ENCODE measurements around the gene TMEM240.

The TMEM240 gene

DNA sequence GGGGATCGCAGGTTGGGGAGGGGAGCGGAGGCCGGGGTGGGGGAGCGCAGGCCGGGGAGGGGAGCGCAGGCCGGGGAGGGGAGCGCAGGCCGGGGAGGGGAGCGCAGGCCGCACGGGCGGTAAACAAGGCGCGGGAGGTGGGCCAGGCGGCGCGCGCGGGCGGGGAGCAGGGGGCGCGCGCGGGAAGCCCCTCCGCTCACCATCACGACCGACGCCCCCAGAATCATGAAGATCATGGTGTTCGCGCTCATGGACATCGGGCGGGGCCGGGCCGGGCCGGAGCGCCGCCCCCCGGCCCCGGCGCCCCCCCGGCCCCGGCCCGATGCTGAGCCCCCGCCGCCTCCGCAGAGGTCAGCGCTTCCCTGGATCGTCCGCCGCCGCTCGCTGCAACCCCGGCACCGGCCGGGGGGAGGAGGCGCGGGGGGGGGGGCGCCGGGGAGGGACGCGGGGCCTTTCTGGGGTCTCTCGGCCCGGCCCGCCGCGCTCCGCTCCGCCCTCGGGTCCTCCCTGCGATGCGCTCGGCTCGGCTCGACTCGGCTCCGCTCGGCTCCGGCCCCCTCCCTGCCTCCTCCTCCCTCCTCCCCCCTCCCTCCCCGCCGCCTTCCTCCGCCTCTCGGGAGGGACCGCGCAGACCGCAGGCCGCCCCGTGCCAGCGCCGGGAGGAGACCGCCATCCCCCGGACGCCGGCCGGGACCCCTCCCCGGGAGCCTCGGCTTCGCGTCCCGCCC, at the start of gene TMEM240:
TMEM240 (minus strand) TSS at position 535 of the 728 bp plus-strand sequence; CDS start at position 257, 278 bp downstream.
- no peaks in the 10 kb centered on the region for H3K27me3 ChIP-seq (ENCODE audit: control insufficient read depth, insufficient read depth, low read length)
- H3K36me3 ChIP-seq (ENCODE audit: control insufficient read depth, insufficient read depth, low read length): peaks cover 46% of the 10 kb centered on the region
- H3K4me1 ChIP-seq (ENCODE audit: control insufficient read depth, insufficient read depth, low read length): peaks cover 4% of the 10 kb centered on the region; the same call in 1 of the 2 replicates
- H3K9me3 ChIP-seq (ENCODE audit: control insufficient read depth, insufficient read depth, low read depth, low read length): no peaks in the 10 kb centered on the region
- H3K9ac ChIP-seq (ENCODE audit: low read length): peak within 1 kb of the TSS; percentile 64
- H3K27ac ChIP-seq (ENCODE audit: low read depth, low read length): peak within 1 kb of the TSS; percentile 29; the same call in 1 of the 2 replicates
- peak within 1 kb of the TSS; percentile 80 for H3K4me3 ChIP-seq (ENCODE audit: low read depth, low read length)

DNA sequence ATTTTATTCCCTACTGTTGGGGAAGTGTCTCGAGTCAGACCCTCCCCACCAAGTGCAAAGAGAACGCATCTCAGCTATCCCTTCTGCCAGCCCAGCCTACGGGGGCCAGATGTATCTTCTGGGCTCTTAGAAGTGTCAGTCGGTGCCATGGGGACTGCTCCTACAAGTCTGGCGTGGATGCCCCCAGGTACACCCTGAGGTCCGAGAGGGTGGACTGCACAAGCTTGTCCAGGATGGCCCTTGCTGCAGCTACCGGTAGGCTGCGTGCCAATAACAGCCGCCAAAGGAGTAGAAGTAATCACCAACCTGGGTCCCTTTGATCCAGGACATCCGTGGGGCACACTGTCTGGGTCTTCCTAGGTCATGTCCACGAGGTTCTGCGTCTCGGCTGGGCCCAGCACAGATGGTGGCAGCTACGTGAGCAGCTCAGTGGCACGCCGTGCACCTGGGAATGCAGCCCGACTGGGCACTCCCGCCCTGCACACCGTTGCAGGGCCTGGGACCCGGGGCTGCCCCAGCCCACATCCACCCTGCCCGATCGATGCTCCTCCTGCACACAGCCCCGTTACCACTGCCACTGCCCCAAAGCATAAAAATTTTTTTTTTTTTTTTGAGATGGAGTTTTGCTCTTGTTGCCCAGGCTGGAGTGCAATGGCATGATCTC, 43.1 kb upstream of the TMEM240 start:
- Histone ChIP-seq H3K9ac (ENCODE audit: low read length) (no peak overlapping the region), H3K9me3 (ENCODE audit: control insufficient read depth, insufficient read depth, low read depth, low read length) (no peaks in the 10 kb centered on the region), H3K27me3 (ENCODE audit: control insufficient read depth, insufficient read depth, low read length) (peaks cover 28% of the 10 kb centered on the region; the same call in 1 of the 2 replicates), H3K36me3 (ENCODE audit: control insufficient read depth, insufficient read depth, low read length) (no peaks in the 10 kb centered on the region), H3K4me3 (ENCODE audit: low read depth, low read length) (no peak overlapping the region), H3K4me1 (ENCODE audit: control insufficient read depth, insufficient read depth, low read length) (no peaks in the 10 kb centered on the region), H3K27ac (ENCODE audit: low read depth, low read length) (no peak overlapping the region)

DNA sequence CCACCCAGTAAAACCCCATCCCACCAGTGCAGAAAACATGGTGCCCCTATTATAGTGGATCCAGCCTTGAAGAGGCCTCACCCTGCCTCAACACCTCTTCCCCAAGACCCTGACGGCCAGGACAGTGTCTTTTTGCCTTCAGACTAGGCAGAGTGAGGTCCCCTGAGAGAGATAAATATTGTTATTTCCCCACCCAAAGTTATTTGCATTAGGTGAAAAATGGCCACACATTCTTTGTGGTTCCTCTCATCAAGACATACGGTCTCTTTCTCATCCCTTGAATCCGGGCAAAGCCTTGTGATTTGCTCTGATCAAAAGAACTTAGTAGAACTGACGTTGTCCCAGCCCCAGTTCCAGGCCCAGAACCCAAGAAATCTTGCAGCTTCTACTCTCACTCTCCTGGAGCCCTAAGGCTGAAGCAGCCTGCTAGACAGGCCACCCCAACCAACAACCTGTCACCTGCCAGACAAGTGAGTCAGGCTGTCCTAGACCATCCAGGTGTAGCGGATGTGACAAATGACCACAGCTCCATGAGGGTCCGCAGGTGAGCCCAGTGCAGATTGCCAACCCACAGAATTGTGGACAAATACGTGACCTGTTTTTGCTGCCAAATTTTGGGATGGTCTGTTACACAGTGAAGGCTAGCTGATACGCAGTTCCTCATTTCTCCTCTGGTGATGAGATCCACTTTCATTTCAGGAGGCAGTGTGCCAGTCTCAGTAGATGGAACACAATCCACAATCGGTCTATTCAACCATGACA, 42.3 kb upstream of the TMEM240 start:
- Histone ChIP-seq H3K4me1 (ENCODE audit: control insufficient read depth, insufficient read depth, low read length) (no peaks in the 10 kb centered on the region), H3K27me3 (ENCODE audit: control insufficient read depth, insufficient read depth, low read length) (peaks cover 29% of the 10 kb centered on the region; the same call in 1 of the 2 replicates), H3K9me3 (ENCODE audit: control insufficient read depth, insufficient read depth, low read depth, low read length) (no peaks in the 10 kb centered on the region), H3K36me3 (ENCODE audit: control insufficient read depth, insufficient read depth, low read length) (no peaks in the 10 kb centered on the region), H3K9ac (ENCODE audit: low read length) (no peak overlapping the region), H3K4me3 (ENCODE audit: low read depth, low read length) (no peak overlapping the region), H3K27ac (ENCODE audit: low read depth, low read length) (no peak overlapping the region)

DNA sequence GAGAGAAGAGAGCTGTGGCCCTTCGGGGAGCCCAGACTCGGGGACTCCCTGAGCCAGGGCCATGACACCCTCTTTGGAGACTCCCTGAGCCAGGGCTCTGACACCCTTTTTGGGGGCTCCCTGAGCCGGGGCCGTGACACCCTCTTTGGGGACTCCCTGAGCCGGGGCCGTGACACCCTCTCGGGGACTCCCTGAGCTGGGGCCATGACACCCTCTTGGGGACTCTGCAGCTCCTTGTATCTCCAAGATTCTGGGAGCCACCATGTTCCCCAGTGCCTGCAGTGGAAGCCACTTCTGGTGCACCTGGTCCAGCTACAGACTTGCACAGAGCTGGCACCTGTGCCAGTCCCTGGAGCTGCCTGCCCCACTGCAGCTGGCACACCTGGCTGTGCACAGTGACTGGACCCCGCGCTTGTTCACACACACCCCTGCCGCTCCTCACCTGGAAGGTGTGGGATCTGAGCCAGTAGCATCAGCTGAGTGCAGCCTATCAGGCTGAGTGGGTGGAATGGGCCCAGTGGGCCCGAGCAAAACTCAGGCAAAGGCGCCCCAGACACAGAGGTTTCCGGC, 38.0 kb upstream of the TMEM240 start:
- Histone ChIP-seq H3K4me1 (ENCODE audit: control insufficient read depth, insufficient read depth, low read length) (no peaks in the 10 kb centered on the region; the same call in 1 of the 2 replicates), H3K27ac (ENCODE audit: low read depth, low read length) (no peak overlapping the region), H3K9me3 (ENCODE audit: control insufficient read depth, insufficient read depth, low read depth, low read length) (no peaks in the 10 kb centered on the region), H3K36me3 (ENCODE audit: control insufficient read depth, insufficient read depth, low read length) (no peaks in the 10 kb centered on the region; the same call in 1 of the 2 replicates), H3K4me3 (ENCODE audit: low read depth, low read length) (no peak overlapping the region), H3K9ac (ENCODE audit: low read length) (peak overlapping the region; percentile 26), H3K27me3 (ENCODE audit: control insufficient read depth, insufficient read depth, low read length) (peaks cover 19% of the 10 kb centered on the region; the same call in 1 of the 2 replicates)

DNA sequence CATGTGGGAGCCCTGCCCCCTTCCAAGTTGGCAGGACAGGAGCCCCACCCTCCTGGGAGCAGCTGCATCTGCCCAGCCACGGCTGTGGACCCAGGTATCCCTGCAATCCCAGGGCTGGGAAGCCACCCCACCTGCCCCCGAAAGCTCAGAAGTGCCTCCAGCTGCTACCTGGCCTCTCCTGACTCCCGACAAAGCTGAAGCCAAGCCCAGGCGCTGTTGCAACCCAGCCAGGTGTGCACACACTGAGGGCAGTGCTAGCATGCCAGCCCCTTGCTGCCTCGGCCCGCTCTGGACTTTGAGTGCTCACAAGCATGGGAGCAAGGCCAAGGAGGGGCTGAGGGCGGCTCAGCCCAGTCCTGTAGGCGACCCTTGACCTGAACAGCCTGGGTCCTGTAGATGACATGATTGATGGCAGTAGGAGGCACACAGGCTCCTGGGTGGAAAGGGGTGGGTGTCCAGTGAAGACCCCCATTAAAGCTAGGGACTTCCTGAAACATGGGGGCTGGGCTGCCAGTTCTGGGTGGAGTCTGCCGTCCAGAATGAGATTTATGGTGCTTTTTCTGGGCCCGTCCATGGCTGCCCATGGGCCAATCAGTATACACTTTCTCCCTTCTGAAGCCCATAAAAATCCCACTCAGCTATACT, 37.1 kb upstream of the TMEM240 start:
- Histone ChIP-seq H3K4me1 (ENCODE audit: control insufficient read depth, insufficient read depth, low read length) (no peaks in the 10 kb centered on the region; the same call in 1 of the 2 replicates), H3K9ac (ENCODE audit: low read length) (no peak overlapping the region), H3K27me3 (ENCODE audit: control insufficient read depth, insufficient read depth, low read length) (peaks cover 10% of the 10 kb centered on the region; the same call in 1 of the 2 replicates)

DNA sequence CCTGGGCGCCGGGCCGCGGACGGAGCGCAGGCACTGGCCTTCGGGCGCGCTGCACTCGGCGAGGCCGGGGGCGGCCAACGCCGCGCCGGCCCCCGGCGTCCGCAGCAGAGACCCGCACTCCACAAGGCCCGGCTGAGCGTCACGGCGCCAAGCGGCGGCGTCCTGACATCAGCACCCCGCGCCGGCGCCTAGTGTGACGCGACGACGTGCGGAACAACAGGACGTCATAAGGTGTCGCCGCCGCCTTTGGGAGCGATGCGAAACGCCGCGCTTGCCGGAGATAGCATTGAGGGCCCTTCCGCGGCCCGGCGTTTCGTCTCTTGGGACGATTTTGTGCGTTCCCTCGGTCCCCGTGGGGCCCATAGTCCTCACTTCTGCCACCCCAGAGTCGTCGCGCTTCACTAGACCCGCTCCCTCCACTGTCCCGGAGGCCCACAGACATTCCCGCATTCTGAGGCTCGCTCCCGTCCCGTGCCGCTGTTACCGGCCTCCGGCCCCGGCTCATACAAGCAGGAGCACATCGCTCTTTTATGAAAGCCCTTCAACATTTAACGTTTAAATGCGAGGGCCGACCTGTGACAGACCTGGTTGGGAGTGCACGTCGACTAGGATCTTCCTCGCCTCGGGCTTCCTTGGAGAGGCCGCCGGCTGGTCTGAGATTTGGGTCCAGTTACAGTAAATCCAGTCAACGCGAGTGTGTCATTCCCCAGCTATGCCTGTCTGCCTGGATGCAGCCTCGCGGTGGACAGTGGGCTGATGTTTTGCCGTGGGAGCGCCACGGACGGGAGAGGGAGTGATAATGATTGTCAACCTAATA, 34.5 kb upstream of the TMEM240 start, which contains the start of gene SSU72:
SSU72 (minus strand) TSS at position 143 of the 817 bp plus-strand sequence. CDS start 306 bp downstream, outside the sequence.
- Histone ChIP-seq H3K27ac (ENCODE audit: low read depth, low read length) (peak within 1 kb of the TSS; percentile 96), H3K36me3 (ENCODE audit: control insufficient read depth, insufficient read depth, low read length) (peaks cover 6% of the 10 kb centered on the region), H3K4me3 (ENCODE audit: low read depth, low read length) (peak within 1 kb of the TSS; percentile 99), H3K9ac (ENCODE audit: low read length) (peak within 1 kb of the TSS; percentile 99), H3K9me3 (ENCODE audit: control insufficient read depth, insufficient read depth, low read depth, low read length) (no peaks in the 10 kb centered on the region), H3K4me1 (ENCODE audit: control insufficient read depth, insufficient read depth, low read length) (no peaks in the 10 kb centered on the region; the same call in 1 of the 2 replicates), H3K27me3 (ENCODE audit: control insufficient read depth, insufficient read depth, low read length) (peaks cover 8% of the 10 kb centered on the region; the same call in 1 of the 2 replicates)

More for the DNA sequence above, 37.1 kb upstream of the TMEM240 start:
- H3K36me3 ChIP-seq (ENCODE audit: control insufficient read depth, insufficient read depth, low read length): peaks cover 4% of the 10 kb centered on the region
- no peaks in the 10 kb centered on the region for H3K9me3 ChIP-seq (ENCODE audit: control insufficient read depth, insufficient read depth, low read depth, low read length)
- H3K4me3 ChIP-seq (ENCODE audit: low read depth, low read length): no peak overlapping the region
- no peak overlapping the region for H3K27ac ChIP-seq (ENCODE audit: low read depth, low read length)

DNA sequence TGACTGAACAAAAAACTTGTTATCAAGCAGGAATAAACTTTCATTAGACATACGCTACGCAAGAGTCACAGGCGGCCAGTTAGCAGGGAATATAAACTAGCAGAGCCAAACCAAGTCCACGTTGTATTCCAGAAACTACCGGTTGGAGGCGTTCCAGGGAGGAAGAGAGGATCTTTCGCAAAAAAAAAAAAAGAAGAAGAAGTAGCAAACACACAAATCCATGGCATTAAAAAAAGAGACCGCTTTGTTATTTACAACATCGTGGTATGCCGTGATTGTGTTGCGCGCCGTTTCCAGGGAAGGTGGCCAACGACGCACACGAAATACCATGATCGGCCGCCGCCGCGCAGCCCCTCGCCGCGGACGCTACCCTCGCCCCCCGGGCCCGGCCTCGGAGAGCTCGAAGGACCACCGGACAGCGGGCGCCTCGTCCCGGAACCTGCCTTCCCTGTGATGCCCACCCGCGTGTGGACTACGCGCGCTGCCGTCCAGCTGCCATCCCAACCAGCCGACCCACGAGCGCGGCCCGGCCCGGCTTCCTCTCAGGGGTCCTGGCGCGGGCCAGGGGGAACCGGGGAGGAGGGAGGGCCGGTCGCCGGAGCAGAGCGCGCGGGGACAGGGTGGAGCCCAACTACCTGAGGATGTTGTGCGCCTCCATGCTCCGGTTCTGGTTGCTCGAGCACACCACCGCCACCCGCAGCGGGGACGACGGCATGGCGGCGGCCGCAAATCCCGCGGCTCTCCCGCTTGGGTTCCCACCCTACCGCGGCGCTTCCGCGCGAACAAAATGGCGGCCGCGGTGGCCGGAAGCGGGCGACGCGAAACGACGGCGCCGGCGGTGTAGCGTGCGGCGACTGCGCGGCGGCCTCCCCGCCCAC, 33.7 kb upstream of the TMEM240 start:
- peaks cover 12% of the 10 kb centered on the region for H3K36me3 ChIP-seq (ENCODE audit: control insufficient read depth, insufficient read depth, low read length)
- H3K27ac ChIP-seq (ENCODE audit: low read depth, low read length): peak overlapping the region; percentile 96
- H3K9me3 ChIP-seq (ENCODE audit: control insufficient read depth, insufficient read depth, low read depth, low read length): no peaks in the 10 kb centered on the region
- peak overlapping the region; percentile 99 for H3K4me3 ChIP-seq (ENCODE audit: low read depth, low read length)
- H3K9ac ChIP-seq (ENCODE audit: low read length): peak overlapping the region; percentile 99
- peaks cover 7% of the 10 kb centered on the region; the same call in 1 of the 2 replicates for H3K27me3 ChIP-seq (ENCODE audit: control insufficient read depth, insufficient read depth, low read length)
- peaks cover 3% of the 10 kb centered on the region; the same call in 1 of the 2 replicates for H3K4me1 ChIP-seq (ENCODE audit: control insufficient read depth, insufficient read depth, low read length)

DNA sequence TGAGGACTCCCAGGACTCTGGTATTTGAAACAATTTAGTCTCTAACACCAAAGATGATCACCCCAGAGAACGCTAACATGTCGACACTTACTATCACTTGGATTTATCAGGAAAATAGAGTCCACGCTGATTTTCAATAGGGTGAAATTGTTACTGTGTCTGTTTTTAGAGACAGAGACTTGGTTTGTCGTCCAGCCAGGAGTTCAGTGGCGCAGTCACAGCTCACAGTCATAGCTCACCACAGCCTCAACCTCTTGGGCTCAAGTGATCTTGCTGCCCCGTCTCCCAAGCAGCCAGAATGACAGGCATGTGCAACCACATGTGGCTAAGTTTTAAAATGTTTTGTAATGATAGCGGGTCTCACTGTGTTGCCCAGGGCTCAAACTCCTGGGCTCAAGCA, 28.9 kb upstream of the TMEM240 start:
- H3K4me3 ChIP-seq (ENCODE audit: low read depth, low read length): no peak overlapping the region
- no peak overlapping the region for H3K9ac ChIP-seq (ENCODE audit: low read length)
- H3K27ac ChIP-seq (ENCODE audit: low read depth, low read length): no peak overlapping the region
- H3K36me3 ChIP-seq (ENCODE audit: control insufficient read depth, insufficient read depth, low read length): peaks cover 31% of the 10 kb centered on the region
- no peaks in the 10 kb centered on the region for H3K9me3 ChIP-seq (ENCODE audit: control insufficient read depth, insufficient read depth, low read depth, low read length)
- H3K27me3 ChIP-seq (ENCODE audit: control insufficient read depth, insufficient read depth, low read length): no peaks in the 10 kb centered on the region
- H3K4me1 ChIP-seq (ENCODE audit: control insufficient read depth, insufficient read depth, low read length): peaks cover 3% of the 10 kb centered on the region; the same call in 1 of the 2 replicates

DNA sequence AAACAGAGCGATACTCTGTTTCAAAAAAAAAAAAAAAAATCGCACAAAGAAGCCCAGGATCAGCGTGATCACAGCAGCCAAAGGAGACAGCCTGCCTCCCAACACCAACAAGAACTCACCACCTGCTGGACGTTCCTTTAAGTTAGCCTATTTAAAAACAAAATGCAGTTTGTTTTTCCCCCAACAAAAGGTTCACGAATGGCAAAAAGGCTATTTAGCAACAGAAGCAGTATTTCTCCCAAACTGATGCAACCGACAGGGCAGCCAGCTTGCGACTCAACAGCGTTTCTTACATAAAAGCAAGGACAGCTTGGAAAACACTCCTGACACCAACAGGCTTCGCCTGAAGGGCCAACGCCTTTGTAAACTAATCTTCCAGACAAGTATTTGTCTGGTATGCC, 27.5 kb upstream of the TMEM240 start:
- Histone ChIP-seq H3K27me3 (ENCODE audit: control insufficient read depth, insufficient read depth, low read length) (no peaks in the 10 kb centered on the region), H3K4me3 (ENCODE audit: low read depth, low read length) (no peak overlapping the region), H3K27ac (ENCODE audit: low read depth, low read length) (peak overlapping the region; percentile 63), H3K9me3 (ENCODE audit: control insufficient read depth, insufficient read depth, low read depth, low read length) (no peaks in the 10 kb centered on the region), H3K9ac (ENCODE audit: low read length) (peak overlapping the region; percentile 9), H3K4me1 (ENCODE audit: control insufficient read depth, insufficient read depth, low read length) (peaks cover 3% of the 10 kb centered on the region; the same call in 1 of the 2 replicates), H3K36me3 (ENCODE audit: control insufficient read depth, insufficient read depth, low read length) (peaks cover 45% of the 10 kb centered on the region)

All from HUES6 (cell line).